Renal cortex interstitium (tissue), 15 donors: ENCODE results near the gene GLYAT. TPM values are rescaled to one million over a fixed set of nuclear protein-coding genes. Genes with fewer than 3 reads are reported as not detected.

Experiments
- DNase-seq, 11 donors: peaks; one replicate each; pipeline ENCODE4 v3.0.0-alpha.2; 2013; ENCODE audit warnings: low read depth in 9 of 11, low spot score in 4 of 11; ENCODE audit errors: extremely low read depth in 1 of 11
- long read RNA-seq, 16 experiments: transcript quantifications; one replicate each; lab custom pipeline, GENCODE V29; 2026
- polyA plus RNA-seq, 3 donors: library from polyadenylated mRNA; unstranded; fragments of 120-200 nt; gene quantifications; one replicate each; pipeline ENCODE4 v1.2.1, GENCODE V29; 2013; ENCODE audit not compliant: insufficient read length in 3 of 3

The GLYAT gene
- 100 to 1,000 TPM; 156 to 192 (median 168) TPM for polyA plus RNA-seq
- long read RNA-seq, donor 1, transcript GLYAT-202 (6 exons, 1,735 nt): major isoform, 14 of 22 reads
- long read RNA-seq, donor 1, transcript GLYAT-201 (5 exons, 1,150 nt): minor isoform, 8 of 22 reads
- long read RNA-seq, donor 1, partial matches to known transcripts: 0 of 22 reads
- long read RNA-seq, donor 1, other reads (novel, unspliced or antisense): 0 of 22 reads
- long read RNA-seq, donor 2, transcript GLYAT-201 (5 exons, 1,150 nt): minor isoform, 11 of 29 reads
- long read RNA-seq, donor 2, transcript GLYAT-202 (6 exons, 1,735 nt): major isoform, 16 of 29 reads
- long read RNA-seq, donor 2, partial matches to known transcripts: 0 of 29 reads
- long read RNA-seq, donor 2, other reads (novel, unspliced or antisense): 0 of 29 reads
- long read RNA-seq, donor 3, transcript GLYAT-202 (6 exons, 1,735 nt): major isoform, 30 of 60 reads
- long read RNA-seq, donor 3, transcript GLYAT-206 (5 exons, 1,899 nt): minor isoform, 6 of 60 reads
- long read RNA-seq, donor 3, transcript GLYAT-201 (5 exons, 1,150 nt): minor isoform, 19 of 60 reads
- long read RNA-seq, donor 3, partial matches to known transcripts: 5 of 60 reads
- long read RNA-seq, donor 3, other reads (novel, unspliced or antisense): 0 of 60 reads
- long read RNA-seq, donor 4, transcript GLYAT-202 (6 exons, 1,735 nt): major isoform, 18 of 23 reads
- long read RNA-seq, donor 4, partial matches to known transcripts: 0 of 23 reads
- long read RNA-seq, donor 4, other reads (novel, unspliced or antisense): 0 of 23 reads
- long read RNA-seq, donor 5: 0 reads
- long read RNA-seq, donor 6, transcript GLYAT-202 (6 exons, 1,735 nt): major isoform, 17 of 27 reads
- long read RNA-seq, donor 6, transcript GLYAT-201 (5 exons, 1,150 nt): minor isoform, 8 of 27 reads
- long read RNA-seq, donor 6, partial matches to known transcripts: 0 of 27 reads
- long read RNA-seq, donor 6, other reads (novel, unspliced or antisense): 0 of 27 reads
- long read RNA-seq, donor 7, transcript GLYAT-201 (5 exons, 1,150 nt): minor isoform, 12 of 43 reads
- long read RNA-seq, donor 7, transcript GLYAT-202 (6 exons, 1,735 nt): major isoform, 29 of 43 reads
- long read RNA-seq, donor 7, partial matches to known transcripts: 0 of 43 reads
- long read RNA-seq, donor 7, other reads (novel, unspliced or antisense): 0 of 43 reads
- long read RNA-seq, donor 8, transcript GLYAT-202 (6 exons, 1,735 nt): major isoform, 45 of 106 reads
- long read RNA-seq, donor 8, transcript GLYAT-201 (5 exons, 1,150 nt): minor isoform, 42 of 106 reads
- long read RNA-seq, donor 8, partial matches to known transcripts: 15 of 106 reads
- long read RNA-seq, donor 8, other reads (novel, unspliced or antisense): 0 of 106 reads
- long read RNA-seq, donor 9, transcript GLYAT-202 (6 exons, 1,735 nt): minor isoform, 14 of 30 reads
- long read RNA-seq, donor 9, transcript GLYAT-201 (5 exons, 1,150 nt): major isoform, 15 of 30 reads
- long read RNA-seq, donor 9, partial matches to known transcripts: 0 of 30 reads
- long read RNA-seq, donor 9, other reads (novel, unspliced or antisense): 0 of 30 reads
- long read RNA-seq, donor 10, transcript GLYAT-201 (5 exons, 1,150 nt): minor isoform, 24 of 56 reads
- long read RNA-seq, donor 10, transcript GLYAT-202 (6 exons, 1,735 nt): major isoform, 29 of 56 reads
- long read RNA-seq, donor 10, partial matches to known transcripts: 0 of 56 reads
- long read RNA-seq, donor 10, other reads (novel, unspliced or antisense): 0 of 56 reads
- long read RNA-seq, donor 11, transcript GLYAT-202 (6 exons, 1,735 nt): major isoform, 13 of 25 reads
- long read RNA-seq, donor 11, transcript GLYAT-201 (5 exons, 1,150 nt): minor isoform, 10 of 25 reads
- long read RNA-seq, donor 11, partial matches to known transcripts: 0 of 25 reads
- long read RNA-seq, donor 11, other reads (novel, unspliced or antisense): 0 of 25 reads
- long read RNA-seq, donor 12, partial matches to known transcripts: 0 of 5 reads
- long read RNA-seq, donor 12, other reads (novel, unspliced or antisense): 0 of 5 reads
- long read RNA-seq, donor 13: 0 reads
- long read RNA-seq, donor 14, transcript GLYAT-202 (6 exons, 1,735 nt): major isoform, 15 of 26 reads
- long read RNA-seq, donor 14, transcript GLYAT-201 (5 exons, 1,150 nt): minor isoform, 11 of 26 reads
- long read RNA-seq, donor 14, partial matches to known transcripts: 0 of 26 reads
- long read RNA-seq, donor 14, other reads (novel, unspliced or antisense): 0 of 26 reads
- long read RNA-seq, donor 15, transcript GLYAT-201 (5 exons, 1,150 nt): minor isoform, 6 of 14 reads
- long read RNA-seq, donor 15, transcript GLYAT-202 (6 exons, 1,735 nt): major isoform, 7 of 14 reads
- long read RNA-seq, donor 15, partial matches to known transcripts: 0 of 14 reads
- long read RNA-seq, donor 15, other reads (novel, unspliced or antisense): 0 of 14 reads
- long read RNA-seq, donor 16, transcript GLYAT-201 (5 exons, 1,150 nt): minor isoform, 32 of 80 reads
- long read RNA-seq, donor 16, transcript GLYAT-202 (6 exons, 1,735 nt): major isoform, 44 of 80 reads
- long read RNA-seq, donor 16, partial matches to known transcripts: 0 of 80 reads
- long read RNA-seq, donor 16, other reads (novel, unspliced or antisense): 0 of 80 reads

GRCh38 chr11:58731819-58732218 is at the start of gene GLYAT:
Gene GLYAT (minus strand): TSS chr11:58731943. CDS start chr11:58724496, 7,447 bp downstream.
- peak in 1 of 11 donors; percentile 25 for DNase-seq

GRCh38 chr11:58781345-58781744 is 49.6 kb upstream of the GLYAT start:
- no peak for DNase-seq

- DNase-seq: no peak
Measured at GRCh38 chr11:58780578-58780977, 48.8 kb upstream of the GLYAT start.

GRCh38 chr11:58776891-58777710 is 45.4 kb upstream of the GLYAT start:
- DNase-seq: no peak

GRCh38 chr11:58775066-58775708 is 43.4 kb upstream of the GLYAT start:
- no peak for DNase-seq

GRCh38 chr11:58774164-58774593 is 42.4 kb upstream of the GLYAT start:
- no peak for DNase-seq

GRCh38 chr11:58773337-58773736 is 41.6 kb upstream of the GLYAT start:
- no peak for DNase-seq

GRCh38 chr11:58772329-58773285 is 40.9 kb upstream of the GLYAT start:
- DNase-seq: no peak

GRCh38 chr11:58771458-58771855 is 39.7 kb upstream of the GLYAT start:
- DNase-seq: no peak

GRCh38 chr11:58770627-58771457 is 39.1 kb upstream of the GLYAT start:
- DNase-seq: no peak

GRCh38 chr11:58770166-58770565 is 38.4 kb upstream of the GLYAT start:
- DNase-seq: no peak

- DNase-seq: no peak
Measured at GRCh38 chr11:58769308-58769707, 37.6 kb upstream of the GLYAT start.

GRCh38 chr11:58768137-58768536 is 36.4 kb upstream of the GLYAT start:
- DNase-seq: no peak
